ENCODE measurements around the gene NR3C1.
"Not testable (repeated sequence)": the region's sequence is repeated elsewhere in the genome, so short reads cannot be mapped to it uniquely, and the experiment has no call there.

Gene NR3C1

GRCh38 chr5:143359869-143360268, 43.6 kb downstream of the NR3C1 start:
- DNase-seq, result no peak

- DNase-seq, result no peak
Observed at GRCh38 chr5:143356855-143357583, 46.5 kb downstream of the NR3C1 start.

- DNase-seq, result peak; percentile 58
Observed at GRCh38 chr5:143355710-143356109, 47.8 kb downstream of the NR3C1 start.

- no peak for DNase-seq
Observed at GRCh38 chr5:143354025-143354424, 49.5 kb downstream of the NR3C1 start.

- no peak for DNase-seq
Observed at GRCh38 chr5:143352691-143353090, 50.8 kb downstream of the NR3C1 start.

- no peak for DNase-seq
Observed at GRCh38 chr5:143350751-143351602, 52.5 kb downstream of the NR3C1 start.

- DNase-seq, result no peak
Observed at GRCh38 chr5:143350341-143350740, 53.1 kb downstream of the NR3C1 start.

GRCh38 chr5:143349177-143349576, 54.3 kb downstream of the NR3C1 start:
- no peak for DNase-seq

GRCh38 chr5:143347698-143348344, 55.7 kb downstream of the NR3C1 start:
- no peak for DNase-seq

GRCh38 chr5:143347046-143347445, 56.4 kb downstream of the NR3C1 start:
- DNase-seq, result no peak

- DNase-seq, result no peak
Observed at GRCh38 chr5:143345671-143346440, 57.6 kb downstream of the NR3C1 start.

GRCh38 chr5:143343042-143343441, 60.4 kb downstream of the NR3C1 start:
- DNase-seq, result no peak

- DNase-seq, result no peak
Observed at GRCh38 chr5:143342607-143343006, 60.9 kb downstream of the NR3C1 start.

- DNase-seq, result no peak
Observed at GRCh38 chr5:143341807-143342570, 61.5 kb downstream of the NR3C1 start.

- no peak for DNase-seq
Observed at GRCh38 chr5:143340891-143341685, 62.4 kb downstream of the NR3C1 start.

- no peak for DNase-seq
Observed at GRCh38 chr5:143338658-143339366, 64.7 kb downstream of the NR3C1 start.

GRCh38 chr5:143337946-143338345, 65.5 kb downstream of the NR3C1 start:
- no peak for DNase-seq

- no peak for DNase-seq
Observed at GRCh38 chr5:143336485-143336884, 67.0 kb downstream of the NR3C1 start.

- no peak for DNase-seq
Observed at GRCh38 chr5:143334903-143335302, 68.6 kb downstream of the NR3C1 start.

- not testable (repeated sequence) for DNase-seq
Observed at GRCh38 chr5:143334380-143334779, 69.1 kb downstream of the NR3C1 start.

Data from T-helper 9 cell (primary cell).